ENCODE data around the gene COA6.
"Not testable (repeated sequence)": the region's sequence is repeated elsewhere in the genome, so short reads cannot be mapped to it uniquely, and the experiment has no call there.

Gene COA6

DNA sequence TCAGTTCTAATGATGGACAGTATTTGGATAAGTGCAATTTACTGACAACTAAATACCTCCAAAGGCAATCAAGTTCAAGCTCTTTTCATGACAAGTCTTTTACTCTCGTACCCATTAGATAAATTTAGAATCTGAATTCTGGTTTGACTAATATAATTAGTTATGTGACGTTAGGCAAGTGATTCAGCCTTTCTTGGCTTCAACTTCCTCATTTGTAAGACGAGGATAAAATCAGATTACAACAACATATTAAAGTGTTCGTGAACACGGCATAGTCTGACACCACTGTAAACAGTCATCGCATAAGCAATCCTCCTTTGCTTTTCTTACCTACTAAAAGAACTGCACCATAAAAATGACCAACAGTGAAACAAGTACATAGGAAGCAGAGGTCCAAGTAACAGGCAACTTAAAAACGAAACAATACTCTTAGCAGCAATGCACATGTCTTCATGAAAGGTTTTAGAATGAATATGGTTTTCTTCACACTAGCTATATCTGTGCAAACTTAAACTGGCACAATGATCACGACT lies 25.7 kb downstream of the COA6 start:
- TF ChIP-seq, protein P1, sequence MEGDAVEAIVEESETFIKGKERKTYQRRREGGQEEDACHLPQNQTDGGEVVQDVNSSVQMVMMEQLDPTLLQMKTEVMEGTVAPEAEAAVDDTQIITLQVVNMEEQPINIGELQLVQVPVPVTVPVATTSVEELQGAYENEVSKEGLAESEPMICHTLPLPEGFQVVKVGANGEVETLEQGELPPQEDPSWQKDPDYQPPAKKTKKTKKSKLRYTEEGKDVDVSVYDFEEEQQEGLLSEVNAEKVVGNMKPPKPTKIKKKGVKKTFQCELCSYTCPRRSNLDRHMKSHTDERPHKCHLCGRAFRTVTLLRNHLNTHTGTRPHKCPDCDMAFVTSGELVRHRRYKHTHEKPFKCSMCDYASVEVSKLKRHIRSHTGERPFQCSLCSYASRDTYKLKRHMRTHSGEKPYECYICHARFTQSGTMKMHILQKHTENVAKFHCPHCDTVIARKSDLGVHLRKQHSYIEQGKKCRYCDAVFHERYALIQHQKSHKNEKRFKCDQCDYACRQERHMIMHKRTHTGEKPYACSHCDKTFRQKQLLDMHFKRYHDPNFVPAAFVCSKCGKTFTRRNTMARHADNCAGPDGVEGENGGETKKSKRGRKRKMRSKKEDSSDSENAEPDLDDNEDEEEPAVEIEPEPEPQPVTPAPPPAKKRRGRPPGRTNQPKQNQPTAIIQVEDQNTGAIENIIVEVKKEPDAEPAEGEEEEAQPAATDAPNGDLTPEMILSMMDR (IDR thresholded peaks at IDR 0.05; ENCODE audit: insufficient read depth, low read depth, low read length, missing control alignments), result no peak
- H3K4me3 ChIP-seq (ENCODE audit: low read depth, low read length), result peak overlapping the region; percentile 56
- DNase-seq (ENCODE audit: low read depth), result peak; percentile 72

DNA sequence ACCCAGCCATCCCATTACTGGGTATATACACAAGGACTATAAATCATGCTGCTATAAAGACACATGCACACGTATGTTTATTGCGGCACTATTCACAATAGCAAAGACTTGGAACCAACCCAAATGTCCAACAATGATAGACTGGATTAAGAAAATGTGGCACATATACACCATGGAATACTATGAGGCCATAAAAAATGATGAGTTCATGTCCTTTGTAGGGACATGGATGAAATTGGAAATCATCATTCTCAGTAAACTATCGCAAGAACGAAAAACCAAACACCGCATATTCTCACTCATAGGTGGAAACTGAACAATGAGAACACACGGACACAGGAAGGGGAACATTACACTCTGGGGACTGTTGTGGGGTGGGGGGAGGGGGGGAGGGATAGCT lies 26.3 kb downstream of the COA6 start:
- H3K4me3 ChIP-seq (ENCODE audit: low read depth, low read length), result peak overlapping the region; percentile 56
- not testable (repeated sequence) for DNase-seq (ENCODE audit: low read depth)

DNA sequence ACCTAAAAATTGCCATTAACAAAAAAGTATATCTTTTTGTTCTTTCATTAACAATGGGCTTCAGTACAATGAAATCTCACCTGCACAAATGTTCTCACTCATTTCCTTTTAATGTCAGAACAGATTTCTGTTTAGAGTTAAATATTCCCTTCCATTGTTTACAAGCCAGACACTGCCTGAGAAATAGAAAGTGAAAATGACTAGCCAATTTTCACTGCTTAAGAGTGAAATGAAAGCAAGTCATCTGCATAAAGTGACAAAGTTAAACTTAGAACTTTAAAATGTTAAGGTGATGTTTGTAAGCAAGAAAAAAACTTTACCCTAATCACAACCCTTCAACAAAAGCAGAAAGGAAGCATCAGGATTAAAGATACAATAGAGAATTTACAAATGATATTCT lies 27.5 kb downstream of the COA6 start:
- DNase-seq (ENCODE audit: low read depth), result peak; percentile 51
- peak overlapping the region; percentile 53 for H3K4me3 ChIP-seq (ENCODE audit: low read depth, low read length)
- TF ChIP-seq, protein P1 (IDR thresholded peaks at IDR 0.05; ENCODE audit: insufficient read depth, low read depth, low read length, missing control alignments), result no peak

DNA sequence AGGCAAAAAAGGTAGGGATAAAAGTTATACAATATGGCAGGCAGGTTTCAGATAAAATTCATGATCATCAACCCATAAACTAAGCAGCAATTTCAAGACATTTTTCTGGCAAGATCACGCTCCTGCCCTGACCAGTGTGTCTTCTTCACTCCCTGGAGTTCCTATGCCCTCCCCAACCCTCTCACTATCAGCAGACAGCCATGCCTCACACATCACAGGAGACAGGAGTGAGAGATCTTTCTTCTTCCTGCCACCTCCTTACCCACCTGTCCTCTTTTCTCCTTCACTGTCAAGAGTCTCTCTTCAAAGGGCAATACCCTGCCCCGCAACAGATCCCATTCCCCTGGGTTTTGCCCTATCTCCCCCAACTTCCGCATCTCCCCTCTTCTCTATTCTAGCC lies 28.4 kb downstream of the COA6 start:
- DNase-seq (ENCODE audit: low read depth), result no peak
- H3K4me3 ChIP-seq (ENCODE audit: low read depth, low read length), result no peak overlapping the region
- TF ChIP-seq, protein P1 (IDR thresholded peaks at IDR 0.05; ENCODE audit: insufficient read depth, low read depth, low read length, missing control alignments), result no peak

DNA sequence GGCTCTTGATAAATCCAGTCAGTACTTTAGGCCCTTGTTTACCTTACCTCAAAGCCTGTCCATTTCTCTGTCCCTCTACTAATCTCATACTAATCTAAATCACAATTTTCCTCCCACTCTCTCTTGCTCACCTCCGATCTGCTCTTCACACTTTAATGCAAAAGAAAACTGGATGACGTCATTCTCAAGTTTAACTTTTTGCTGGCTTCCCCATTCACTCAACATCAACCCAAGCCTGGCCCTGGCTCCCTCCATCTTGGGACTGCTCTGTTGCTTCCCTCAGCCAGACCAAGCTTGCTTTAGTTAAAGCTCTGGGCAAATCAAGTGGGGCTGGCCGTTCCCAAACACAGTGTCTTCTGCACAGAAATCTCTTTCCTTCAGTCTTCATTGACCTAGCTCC lies 29.7 kb downstream of the COA6 start:
- DNase-seq (ENCODE audit: low read depth), result no peak
- no peak overlapping the region for H3K4me3 ChIP-seq (ENCODE audit: low read depth, low read length)
- TF ChIP-seq, protein P1 (IDR thresholded peaks at IDR 0.05; ENCODE audit: insufficient read depth, low read depth, low read length, missing control alignments), result no peak

DNA sequence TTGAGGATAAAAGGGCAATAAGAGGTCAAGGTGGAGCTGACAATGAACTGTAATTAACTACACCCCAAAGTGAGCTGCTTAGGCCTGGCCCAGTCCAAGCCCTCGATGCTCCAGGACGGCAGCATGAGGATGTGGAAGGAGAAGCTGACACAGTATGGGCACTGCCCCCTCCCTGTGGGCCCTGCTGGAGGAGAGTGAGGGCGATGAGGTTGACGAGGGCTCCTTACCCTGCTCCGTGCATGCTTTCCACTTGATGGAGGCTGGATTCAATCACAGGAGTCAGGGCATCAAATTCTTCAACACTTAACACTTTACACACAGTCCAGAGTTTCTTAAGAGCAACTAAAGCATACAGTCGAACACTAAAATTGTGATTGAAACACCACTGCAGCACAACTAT lies 32.4 kb downstream of the COA6 start:
- no peak overlapping the region for H3K4me3 ChIP-seq (ENCODE audit: low read depth, low read length)
- no peak for DNase-seq (ENCODE audit: low read depth)
- TF ChIP-seq, protein P1 (IDR thresholded peaks at IDR 0.05; ENCODE audit: insufficient read depth, low read depth, low read length, missing control alignments), result no peak

DNA sequence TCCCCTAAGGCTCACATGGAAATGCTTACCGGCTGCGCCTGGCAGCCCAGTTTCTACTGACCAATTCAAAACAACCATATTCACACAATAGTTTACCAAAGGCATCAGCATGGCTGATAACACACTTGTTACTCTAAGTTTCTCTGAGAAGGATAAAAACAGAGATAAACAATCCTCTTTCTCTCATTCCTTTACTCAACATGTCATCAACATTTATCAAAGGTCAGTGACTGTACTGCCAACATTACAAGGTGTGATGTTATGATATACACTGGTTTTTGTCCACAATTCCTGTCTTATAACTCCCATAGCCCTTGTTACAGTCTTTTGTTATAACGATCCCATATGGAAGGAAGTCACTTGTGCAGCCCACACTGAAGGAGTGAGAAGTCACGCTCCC lies 33.6 kb downstream of the COA6 start:
- TF ChIP-seq, protein P1 (IDR thresholded peaks at IDR 0.05; ENCODE audit: insufficient read depth, low read depth, low read length, missing control alignments), result no peak
- no peak for DNase-seq (ENCODE audit: low read depth)
- no peak overlapping the region for H3K4me3 ChIP-seq (ENCODE audit: low read depth, low read length)
